ENCODE measurements around the gene WASF2.
A peak's percentile ranks its signal among the peaks of the same experiment; 100 is the strongest.
"Not testable (repeated sequence)": the region's sequence is repeated elsewhere in the genome, so short reads cannot be mapped to it uniquely, and the experiment has no call there.

Gene WASF2

GRCh38 chr1:27454610-27455009 lies 35.4 kb downstream of the WASF2 start:
- DNase-seq (ENCODE audit: low read depth in 2 of 2) = no peak

GRCh38 chr1:27451343-27451742 lies 38.6 kb downstream of the WASF2 start:
- DNase-seq (ENCODE audit: low read depth in 2 of 2) = no peak

GRCh38 chr1:27448982-27449381 lies 41.0 kb downstream of the WASF2 start:
- DNase-seq (ENCODE audit: low read depth in 2 of 2) = no peak

GRCh38 chr1:27447883-27448282 lies 42.1 kb downstream of the WASF2 start:
- no peak for DNase-seq (ENCODE audit: low read depth in 2 of 2)

- DNase-seq (ENCODE audit: low read depth in 2 of 2) = no peak
Observed at GRCh38 chr1:27447399-27447798, 42.6 kb downstream of the WASF2 start.

GRCh38 chr1:27446496-27447020 lies 43.4 kb downstream of the WASF2 start:
- DNase-seq (ENCODE audit: low read depth in 2 of 2) = no peak

GRCh38 chr1:27445177-27445936 lies 44.6 kb downstream of the WASF2 start:
- no peak for DNase-seq (ENCODE audit: low read depth in 2 of 2)

- no peak for DNase-seq (ENCODE audit: low read depth in 2 of 2)
Observed at GRCh38 chr1:27444632-27445031, 45.3 kb downstream of the WASF2 start.

GRCh38 chr1:27439150-27439549 lies 50.8 kb downstream of the WASF2 start:
- DNase-seq (ENCODE audit: low read depth in 2 of 2) = no peak

GRCh38 chr1:27438621-27439061 lies 51.3 kb downstream of the WASF2 start:
- DNase-seq (ENCODE audit: low read depth in 2 of 2) = no peak

GRCh38 chr1:27436204-27437159 lies 53.5 kb downstream of the WASF2 start:
- no peak for DNase-seq (ENCODE audit: low read depth in 2 of 2)

- DNase-seq (ENCODE audit: low read depth in 2 of 2) = no peak
Observed at GRCh38 chr1:27435566-27436203, 54.3 kb downstream of the WASF2 start.

- no peak for DNase-seq (ENCODE audit: low read depth in 2 of 2)
Observed at GRCh38 chr1:27433706-27434105, 56.3 kb downstream of the WASF2 start.

GRCh38 chr1:27432725-27433124 lies 57.2 kb downstream of the WASF2 start:
- DNase-seq (ENCODE audit: low read depth in 2 of 2) = not testable (repeated sequence)

GRCh38 chr1:27431601-27431940 lies 58.4 kb downstream of the WASF2 start:
- no peak for DNase-seq (ENCODE audit: low read depth in 2 of 2)

GRCh38 chr1:27430903-27431600 lies 58.9 kb downstream of the WASF2 start:
- DNase-seq (ENCODE audit: low read depth in 2 of 2) = no peak

- no peak for DNase-seq (ENCODE audit: low read depth in 2 of 2)
Observed at GRCh38 chr1:27429029-27429425, 60.9 kb downstream of the WASF2 start.

GRCh38 chr1:27428316-27429028 lies 61.5 kb downstream of the WASF2 start:
- DNase-seq (ENCODE audit: low read depth in 2 of 2) = peak in 1 of 2 donors; percentile 30

GRCh38 chr1:27427816-27428315 lies 62.1 kb downstream of the WASF2 start:
- no peak for DNase-seq (ENCODE audit: low read depth in 2 of 2)

GRCh38 chr1:27427329-27427728 lies 62.6 kb downstream of the WASF2 start:
- no peak for DNase-seq (ENCODE audit: low read depth in 2 of 2)

- no peak for DNase-seq (ENCODE audit: low read depth in 2 of 2)
Observed at GRCh38 chr1:27423709-27424108, 66.3 kb downstream of the WASF2 start.
